ENCODE data around the gene KCNJ6. TPM values are rescaled to one million over a fixed set of nuclear protein-coding genes. Genes with fewer than 3 reads are reported as not detected.

Gene KCNJ6
- total RNA-seq, 1 experiment from 2014 or later: not detected

DNA sequence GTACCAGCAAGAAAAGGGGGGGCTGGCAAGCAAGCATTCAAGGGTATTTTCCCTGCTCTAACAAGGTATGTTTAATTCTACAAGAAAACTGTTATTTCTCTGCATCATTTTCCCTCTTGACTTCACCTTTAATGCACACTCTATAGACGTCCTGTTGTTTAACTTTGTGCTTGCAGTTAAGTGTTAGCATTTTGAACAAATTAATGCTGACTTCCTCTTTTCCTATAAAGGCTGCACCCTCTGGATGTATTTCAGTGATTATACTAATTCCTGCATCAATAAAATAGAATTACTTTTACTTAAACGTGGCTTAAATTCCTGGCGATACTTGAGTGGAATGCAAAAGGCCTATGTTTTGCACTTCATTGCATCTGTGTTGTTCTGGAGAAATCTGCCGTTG is 183.3 kb downstream of the KCNJ6 start:
- no peak overlapping the region for H3K9ac ChIP-seq (ENCODE audit: low read length)
- no peaks in the 10 kb centered on the region for H3K9me3 ChIP-seq (ENCODE audit: control insufficient read depth in 1 of 2, insufficient read depth in 1 of 2, low read depth in 1 of 2, low read length in 2 of 2)
- RAD21 ChIA-PET (ENCODE audit: low non-redundant PET in 1 of 2, low total read pairs in 2 of 2, uncharacterized antibody in 2 of 2, unreplicated experiment in 2 of 2): no interaction called here
- no peak overlapping the region for H2AFZ ChIP-seq (ENCODE audit: low read depth, low read length, poor library complexity, severe bottlenecking)
- BruUV-seq (replicated peaks): no TSS peak
- no peak overlapping the region for H3K27ac ChIP-seq (ENCODE audit: low read depth, low read length)
- DNase-seq (ENCODE audit: low read depth, low spot score): no peak
- H3K9me2 ChIP-seq (ENCODE audit: insufficient read depth): no peaks in the 10 kb centered on the region
- CTCF ChIA-PET: no interaction called here
- H3K36me3 ChIP-seq (ENCODE audit: control insufficient read depth in 1 of 2, insufficient read depth in 2 of 2, low read length in 2 of 2): no peaks in the 10 kb centered on the region
- peaks cover 63% of the 10 kb centered on the region for H3K27me3 ChIP-seq (ENCODE audit: insufficient read depth, low read length)
- TF ChIP-seq, protein P1, sequence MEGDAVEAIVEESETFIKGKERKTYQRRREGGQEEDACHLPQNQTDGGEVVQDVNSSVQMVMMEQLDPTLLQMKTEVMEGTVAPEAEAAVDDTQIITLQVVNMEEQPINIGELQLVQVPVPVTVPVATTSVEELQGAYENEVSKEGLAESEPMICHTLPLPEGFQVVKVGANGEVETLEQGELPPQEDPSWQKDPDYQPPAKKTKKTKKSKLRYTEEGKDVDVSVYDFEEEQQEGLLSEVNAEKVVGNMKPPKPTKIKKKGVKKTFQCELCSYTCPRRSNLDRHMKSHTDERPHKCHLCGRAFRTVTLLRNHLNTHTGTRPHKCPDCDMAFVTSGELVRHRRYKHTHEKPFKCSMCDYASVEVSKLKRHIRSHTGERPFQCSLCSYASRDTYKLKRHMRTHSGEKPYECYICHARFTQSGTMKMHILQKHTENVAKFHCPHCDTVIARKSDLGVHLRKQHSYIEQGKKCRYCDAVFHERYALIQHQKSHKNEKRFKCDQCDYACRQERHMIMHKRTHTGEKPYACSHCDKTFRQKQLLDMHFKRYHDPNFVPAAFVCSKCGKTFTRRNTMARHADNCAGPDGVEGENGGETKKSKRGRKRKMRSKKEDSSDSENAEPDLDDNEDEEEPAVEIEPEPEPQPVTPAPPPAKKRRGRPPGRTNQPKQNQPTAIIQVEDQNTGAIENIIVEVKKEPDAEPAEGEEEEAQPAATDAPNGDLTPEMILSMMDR (IDR thresholded peaks at IDR 0.05 in 2 of 3, conservative IDR thresholded peaks at IDR 0.05 in 1 of 3; ENCODE audit: borderline replicate concordance in 1 of 3, insufficient read depth in 1 of 3, low read depth in 2 of 3, low read length in 2 of 3): no peak
- no peak for TF ChIP-seq ZFX (IDR thresholded peaks at IDR 0.05)
- no peak for TF ChIP-seq POLR2A (IDR thresholded peaks at IDR 0.05; ENCODE audit: borderline replicate concordance, extremely low read depth, insufficient read depth, insufficient read length)
- TF ChIP-seq SRF (IDR thresholded peaks at IDR 0.05; ENCODE audit: low read depth): no peak
- no peak for TF ChIP-seq CBX3 (IDR thresholded peaks at IDR 0.05; ENCODE audit: low read depth)
- TF ChIP-seq POLR2AphosphoS5 (IDR thresholded peaks at IDR 0.05; ENCODE audit: low read depth, low read length): no peak
- no peak for TF ChIP-seq ZNF274 (IDR thresholded peaks at IDR 0.05; ENCODE audit: low read depth, low read length)
- no peak for TF ChIP-seq EGR1 (IDR thresholded peaks at IDR 0.05; ENCODE audit: low read depth)
- no peak for TF ChIP-seq FOSL1 (IDR thresholded peaks at IDR 0.05; ENCODE audit: low read depth)
- no peak for ATAC-seq
- intact Hi-C loops (cut with micrococcal nuclease): no loop called here
- H4K20me1 ChIP-seq (ENCODE audit: insufficient read depth): no peaks in the 10 kb centered on the region
- no peak overlapping the region for H3K4me2 ChIP-seq (ENCODE audit: low read length)
- POLR2A ChIA-PET: no interaction called here
- no peaks in the 10 kb centered on the region for H3K4me1 ChIP-seq (ENCODE audit: control insufficient read depth in 1 of 2, insufficient read depth in 2 of 2, low read length in 2 of 2)
- H3K79me2 ChIP-seq (ENCODE audit: insufficient read depth, low read length): no peaks in the 10 kb centered on the region
- H3K4me3 ChIP-seq (replicated peaks in 1 of 2; ENCODE audit: low read depth in 1 of 2, low read length in 2 of 2): no peak overlapping the region

DNA sequence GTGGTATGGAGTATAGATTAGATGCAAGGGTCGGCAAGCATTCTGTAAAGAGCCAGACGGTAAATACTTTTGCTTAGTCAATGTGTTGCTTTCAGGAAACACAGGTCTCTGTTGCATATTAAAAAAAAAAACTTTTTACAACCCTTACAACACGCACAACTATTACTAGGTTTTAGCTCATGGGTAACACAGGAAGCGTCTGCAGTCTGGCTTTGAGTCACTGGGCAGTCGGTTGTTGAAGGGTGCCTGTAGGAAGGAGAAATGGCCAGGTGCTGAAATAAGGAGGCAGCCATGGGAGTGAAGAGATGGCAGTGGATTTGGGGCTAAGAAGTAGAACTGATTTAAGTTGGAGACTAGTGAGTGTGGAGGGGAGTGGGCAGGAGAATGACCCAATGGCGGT is 192.1 kb downstream of the KCNJ6 start:
- no peaks in the 10 kb centered on the region for H4K20me1 ChIP-seq (ENCODE audit: insufficient read depth)
- no peak overlapping the region for H3K9ac ChIP-seq (ENCODE audit: low read length)
- BruUV-seq (replicated peaks): no TSS peak
- no peaks in the 10 kb centered on the region for H3K36me3 ChIP-seq (ENCODE audit: control insufficient read depth in 1 of 2, insufficient read depth in 2 of 2, low read length in 2 of 2)
- no peaks in the 10 kb centered on the region for H3K79me2 ChIP-seq (ENCODE audit: insufficient read depth, low read length)
- no peak for ATAC-seq
- no peaks in the 10 kb centered on the region for H3K9me2 ChIP-seq (ENCODE audit: insufficient read depth)
- ChIA-PET POLR2A (no interaction called here), RAD21 (ENCODE audit: low non-redundant PET in 1 of 2, low total read pairs in 2 of 2, uncharacterized antibody in 2 of 2, unreplicated experiment in 2 of 2) (no interaction called here), CTCF (no interaction called here)
- no peaks in the 10 kb centered on the region for H3K4me1 ChIP-seq (ENCODE audit: control insufficient read depth in 1 of 2, insufficient read depth in 2 of 2, low read length in 2 of 2)
- H2AFZ ChIP-seq (ENCODE audit: low read depth, low read length, poor library complexity, severe bottlenecking): no peak overlapping the region
- no peak overlapping the region for H3K4me3 ChIP-seq (replicated peaks in 1 of 2; ENCODE audit: low read depth in 1 of 2, low read length in 2 of 2)
- intact Hi-C loops (cut with micrococcal nuclease): no loop called here
- H3K9me3 ChIP-seq (ENCODE audit: control insufficient read depth in 1 of 2, insufficient read depth in 1 of 2, low read depth in 1 of 2, low read length in 2 of 2): no peaks in the 10 kb centered on the region
- peaks cover 26% of the 10 kb centered on the region for H3K27me3 ChIP-seq (ENCODE audit: insufficient read depth, low read length)
- DNase-seq (ENCODE audit: low read depth, low spot score): no peak
- H3K4me2 ChIP-seq (ENCODE audit: low read length): no peak overlapping the region
- no peak overlapping the region for H3K27ac ChIP-seq (ENCODE audit: low read depth, low read length)
- TF ChIP-seq JUND (IDR thresholded peaks at IDR 0.05) (no peak), SRF (IDR thresholded peaks at IDR 0.05; ENCODE audit: low read depth) (no peak), SIN3A (IDR thresholded peaks at IDR 0.05; ENCODE audit: low read depth) (no peak), ZNF274 (IDR thresholded peaks at IDR 0.05; ENCODE audit: low read depth, low read length) (no peak), CEBPB (IDR thresholded peaks at IDR 0.05; ENCODE audit: low read depth) (no peak), EZH2phosphoT487 (IDR thresholded peaks at IDR 0.05; ENCODE audit: borderline replicate concordance) (no peak)
- TF ChIP-seq, protein P2, sequence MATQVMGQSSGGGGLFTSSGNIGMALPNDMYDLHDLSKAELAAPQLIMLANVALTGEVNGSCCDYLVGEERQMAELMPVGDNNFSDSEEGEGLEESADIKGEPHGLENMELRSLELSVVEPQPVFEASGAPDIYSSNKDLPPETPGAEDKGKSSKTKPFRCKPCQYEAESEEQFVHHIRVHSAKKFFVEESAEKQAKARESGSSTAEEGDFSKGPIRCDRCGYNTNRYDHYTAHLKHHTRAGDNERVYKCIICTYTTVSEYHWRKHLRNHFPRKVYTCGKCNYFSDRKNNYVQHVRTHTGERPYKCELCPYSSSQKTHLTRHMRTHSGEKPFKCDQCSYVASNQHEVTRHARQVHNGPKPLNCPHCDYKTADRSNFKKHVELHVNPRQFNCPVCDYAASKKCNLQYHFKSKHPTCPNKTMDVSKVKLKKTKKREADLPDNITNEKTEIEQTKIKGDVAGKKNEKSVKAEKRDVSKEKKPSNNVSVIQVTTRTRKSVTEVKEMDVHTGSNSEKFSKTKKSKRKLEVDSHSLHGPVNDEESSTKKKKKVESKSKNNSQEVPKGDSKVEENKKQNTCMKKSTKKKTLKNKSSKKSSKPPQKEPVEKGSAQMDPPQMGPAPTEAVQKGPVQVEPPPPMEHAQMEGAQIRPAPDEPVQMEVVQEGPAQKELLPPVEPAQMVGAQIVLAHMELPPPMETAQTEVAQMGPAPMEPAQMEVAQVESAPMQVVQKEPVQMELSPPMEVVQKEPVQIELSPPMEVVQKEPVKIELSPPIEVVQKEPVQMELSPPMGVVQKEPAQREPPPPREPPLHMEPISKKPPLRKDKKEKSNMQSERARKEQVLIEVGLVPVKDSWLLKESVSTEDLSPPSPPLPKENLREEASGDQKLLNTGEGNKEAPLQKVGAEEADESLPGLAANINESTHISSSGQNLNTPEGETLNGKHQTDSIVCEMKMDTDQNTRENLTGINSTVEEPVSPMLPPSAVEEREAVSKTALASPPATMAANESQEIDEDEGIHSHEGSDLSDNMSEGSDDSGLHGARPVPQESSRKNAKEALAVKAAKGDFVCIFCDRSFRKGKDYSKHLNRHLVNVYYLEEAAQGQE (IDR thresholded peaks at IDR 0.05; ENCODE audit: low read depth): no peak
- TF ChIP-seq, protein P1 (IDR thresholded peaks at IDR 0.05 in 2 of 3, conservative IDR thresholded peaks at IDR 0.05 in 1 of 3; ENCODE audit: borderline replicate concordance in 1 of 3, insufficient read depth in 1 of 3, low read depth in 2 of 3, low read length in 2 of 3): no peak

All from HCT116 (cell line).